Measurements from ENCODE around the gene CTRB1. TPM values are rescaled to one million over a fixed set of nuclear protein-coding genes. Genes with fewer than 3 reads are reported as not detected.

Gene CTRB1
- total RNA-seq, 1 experiment from 2014 or later, result not detected

DNA sequence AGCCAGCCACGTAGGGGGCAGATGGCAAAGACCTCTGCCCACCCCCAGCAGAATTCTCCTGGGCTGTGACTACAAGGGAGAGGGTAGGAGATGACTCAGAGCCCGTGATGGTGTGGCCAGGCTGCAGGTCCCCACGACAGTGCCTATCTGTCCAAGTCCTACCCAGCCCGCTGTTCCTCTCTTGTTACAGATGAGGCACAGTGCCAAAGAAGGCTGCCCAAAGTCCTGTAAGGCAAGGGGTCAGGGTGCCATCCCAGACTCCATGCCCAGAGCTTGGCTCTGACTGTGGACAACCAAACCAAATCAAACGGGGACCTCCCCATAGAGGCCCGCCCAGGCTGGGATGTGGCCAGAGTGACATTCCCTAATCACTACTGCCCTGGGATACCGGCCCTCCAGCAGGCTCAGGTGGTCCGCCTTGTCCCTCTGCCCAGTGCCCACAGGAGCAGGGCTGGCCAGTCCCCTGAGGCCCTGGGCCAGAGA, 45.2 kb downstream of the CTRB1 start:
- no peak overlapping the region for H4K5ac ChIP-seq (ENCODE audit: insufficient read length, low read depth, low read length)
- H3K4me3 Mint-ChIP-seq, result peak overlapping the region; percentile 81 to 88
- peaks cover 6% of the 10 kb centered on the region for H4K20me1 ChIP-seq (ENCODE audit: control insufficient read depth, insufficient read depth, insufficient read length)
- H3K4me2 ChIP-seq (ENCODE audit: insufficient read depth, insufficient read length, low read length), result peak overlapping the region; percentile 70
- H3K9ac ChIP-seq (ENCODE audit: extremely low read depth, insufficient read length, low read length), result no peak overlapping the region
- no peak overlapping the region for H2BK12ac ChIP-seq (ENCODE audit: insufficient read length, low read depth, low read length)
- no peaks in the 10 kb centered on the region for H3K27me3 Mint-ChIP-seq (ENCODE audit: low read depth)
- no peak overlapping the region for H2BK20ac ChIP-seq (ENCODE audit: low read depth, low read length, poor library complexity, severe bottlenecking)
- H2AFZ ChIP-seq (ENCODE audit: low read length), result no peak overlapping the region
- no peak overlapping the region for H3K27ac ChIP-seq (ENCODE audit: insufficient read length, low read depth, low read length)
- H2BK120ac ChIP-seq (ENCODE audit: low read depth, low read length, poor library complexity, severe bottlenecking), result no peak overlapping the region
- peaks cover 10% of the 10 kb centered on the region for H3K79me1 ChIP-seq (ENCODE audit: insufficient read depth, low read depth, low read length, poor library complexity, severe bottlenecking)
- TF ChIP-seq, protein P1, sequence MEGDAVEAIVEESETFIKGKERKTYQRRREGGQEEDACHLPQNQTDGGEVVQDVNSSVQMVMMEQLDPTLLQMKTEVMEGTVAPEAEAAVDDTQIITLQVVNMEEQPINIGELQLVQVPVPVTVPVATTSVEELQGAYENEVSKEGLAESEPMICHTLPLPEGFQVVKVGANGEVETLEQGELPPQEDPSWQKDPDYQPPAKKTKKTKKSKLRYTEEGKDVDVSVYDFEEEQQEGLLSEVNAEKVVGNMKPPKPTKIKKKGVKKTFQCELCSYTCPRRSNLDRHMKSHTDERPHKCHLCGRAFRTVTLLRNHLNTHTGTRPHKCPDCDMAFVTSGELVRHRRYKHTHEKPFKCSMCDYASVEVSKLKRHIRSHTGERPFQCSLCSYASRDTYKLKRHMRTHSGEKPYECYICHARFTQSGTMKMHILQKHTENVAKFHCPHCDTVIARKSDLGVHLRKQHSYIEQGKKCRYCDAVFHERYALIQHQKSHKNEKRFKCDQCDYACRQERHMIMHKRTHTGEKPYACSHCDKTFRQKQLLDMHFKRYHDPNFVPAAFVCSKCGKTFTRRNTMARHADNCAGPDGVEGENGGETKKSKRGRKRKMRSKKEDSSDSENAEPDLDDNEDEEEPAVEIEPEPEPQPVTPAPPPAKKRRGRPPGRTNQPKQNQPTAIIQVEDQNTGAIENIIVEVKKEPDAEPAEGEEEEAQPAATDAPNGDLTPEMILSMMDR (conservative IDR thresholded peaks at IDR 0.05), result no peak
- peaks cover 28% of the 10 kb centered on the region; the same call in 1 of the 2 replicates for H3K79me2 ChIP-seq (ENCODE audit: insufficient read depth, low read length)
- peaks cover 40 to 41% of the 10 kb centered on the region in 2 experiments for H3K4me1 Mint-ChIP-seq
- peaks cover 5 to 8% (median 6%) of the 10 kb centered on the region in 3 experiments; a peak in 5 of 7 replicates for H3K36me3 Mint-ChIP-seq (ENCODE audit: insufficient read depth in 1 of 3, low read depth in 3 of 3)
- no peaks in the 10 kb centered on the region; the same call in 1 of the 2 replicates for H3K4me1 ChIP-seq (ENCODE audit: insufficient read depth, low read length)
- H3K27ac Mint-ChIP-seq, result peak overlapping the region in 2 of 3 experiments; percentile 58 to 83; a peak in 1 of 7 replicates
- H3K56ac ChIP-seq (ENCODE audit: insufficient read length, low read depth, low read length), result no peak overlapping the region
- no peak overlapping the region for H3K23ac ChIP-seq (ENCODE audit: insufficient read length, low read depth, low read length)
- no peaks in the 10 kb centered on the region for H3K9me3 Mint-ChIP-seq
- H3T11ph ChIP-seq (ENCODE audit: low read length), result no peak overlapping the region
- no peak overlapping the region for H4K8ac ChIP-seq (replicated peaks; ENCODE audit: insufficient read length, low read depth, low read length)
- no peaks in the 10 kb centered on the region for H3K9me3 ChIP-seq (ENCODE audit: control insufficient read depth, low read depth, low read length)
- WGBS (ENCODE audit: extremely low coverage, insufficient read length, low lambda C conversion rate), result no CpG with 5 or more reads among the region's 8 CpGs
- no peak overlapping the region for H3K14ac ChIP-seq (ENCODE audit: insufficient read depth, low read length)
- no peak overlapping the region for H3K4ac ChIP-seq (ENCODE audit: low read depth, low read length)
- no peak overlapping the region for H2BK15ac ChIP-seq (ENCODE audit: low read depth, low read length)
- H2AK5ac ChIP-seq (ENCODE audit: insufficient read length, low read length), result no peak overlapping the region
- no peak overlapping the region for H4K91ac ChIP-seq (ENCODE audit: insufficient read length, low read depth, low read length)
- H3K18ac ChIP-seq (ENCODE audit: insufficient read length, low read depth, low read length), result no peak overlapping the region
- no peak for DNase-seq
- H2BK5ac ChIP-seq (ENCODE audit: insufficient read length, low read length), result no peak overlapping the region
- no peaks in the 10 kb centered on the region for H3K27me3 ChIP-seq (ENCODE audit: insufficient read depth, low read length)
- peaks cover 13% of the 10 kb centered on the region for H3K23me2 ChIP-seq (ENCODE audit: insufficient read length, low read depth, low read length, poor library complexity, severe bottlenecking)

All from H9 (cell line).